ENCODE results near the gene FBN1.

The FBN1 gene

DNA sequence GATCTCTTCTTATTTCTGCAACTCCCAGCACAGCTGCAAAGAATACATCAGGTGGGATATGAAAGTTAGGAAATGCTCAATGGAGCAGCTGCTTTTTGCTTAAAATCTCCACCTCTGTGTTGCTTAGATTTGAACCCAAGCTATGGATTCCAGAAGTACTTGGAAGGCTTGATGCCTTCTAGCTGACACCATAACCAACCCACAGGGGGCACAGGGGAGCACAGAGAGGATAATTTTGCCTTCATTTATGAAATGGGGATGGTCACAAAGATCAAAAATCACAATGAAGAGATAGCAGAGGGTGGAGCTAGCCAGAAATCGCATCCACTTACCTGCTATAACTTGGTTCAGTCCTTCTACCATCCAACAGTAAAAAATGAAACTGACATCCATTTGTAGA is 238.6 kb downstream of the FBN1 start:
- TF ChIP-seq, protein P1, sequence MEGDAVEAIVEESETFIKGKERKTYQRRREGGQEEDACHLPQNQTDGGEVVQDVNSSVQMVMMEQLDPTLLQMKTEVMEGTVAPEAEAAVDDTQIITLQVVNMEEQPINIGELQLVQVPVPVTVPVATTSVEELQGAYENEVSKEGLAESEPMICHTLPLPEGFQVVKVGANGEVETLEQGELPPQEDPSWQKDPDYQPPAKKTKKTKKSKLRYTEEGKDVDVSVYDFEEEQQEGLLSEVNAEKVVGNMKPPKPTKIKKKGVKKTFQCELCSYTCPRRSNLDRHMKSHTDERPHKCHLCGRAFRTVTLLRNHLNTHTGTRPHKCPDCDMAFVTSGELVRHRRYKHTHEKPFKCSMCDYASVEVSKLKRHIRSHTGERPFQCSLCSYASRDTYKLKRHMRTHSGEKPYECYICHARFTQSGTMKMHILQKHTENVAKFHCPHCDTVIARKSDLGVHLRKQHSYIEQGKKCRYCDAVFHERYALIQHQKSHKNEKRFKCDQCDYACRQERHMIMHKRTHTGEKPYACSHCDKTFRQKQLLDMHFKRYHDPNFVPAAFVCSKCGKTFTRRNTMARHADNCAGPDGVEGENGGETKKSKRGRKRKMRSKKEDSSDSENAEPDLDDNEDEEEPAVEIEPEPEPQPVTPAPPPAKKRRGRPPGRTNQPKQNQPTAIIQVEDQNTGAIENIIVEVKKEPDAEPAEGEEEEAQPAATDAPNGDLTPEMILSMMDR (IDR thresholded peaks at IDR 0.05): no peak

DNA sequence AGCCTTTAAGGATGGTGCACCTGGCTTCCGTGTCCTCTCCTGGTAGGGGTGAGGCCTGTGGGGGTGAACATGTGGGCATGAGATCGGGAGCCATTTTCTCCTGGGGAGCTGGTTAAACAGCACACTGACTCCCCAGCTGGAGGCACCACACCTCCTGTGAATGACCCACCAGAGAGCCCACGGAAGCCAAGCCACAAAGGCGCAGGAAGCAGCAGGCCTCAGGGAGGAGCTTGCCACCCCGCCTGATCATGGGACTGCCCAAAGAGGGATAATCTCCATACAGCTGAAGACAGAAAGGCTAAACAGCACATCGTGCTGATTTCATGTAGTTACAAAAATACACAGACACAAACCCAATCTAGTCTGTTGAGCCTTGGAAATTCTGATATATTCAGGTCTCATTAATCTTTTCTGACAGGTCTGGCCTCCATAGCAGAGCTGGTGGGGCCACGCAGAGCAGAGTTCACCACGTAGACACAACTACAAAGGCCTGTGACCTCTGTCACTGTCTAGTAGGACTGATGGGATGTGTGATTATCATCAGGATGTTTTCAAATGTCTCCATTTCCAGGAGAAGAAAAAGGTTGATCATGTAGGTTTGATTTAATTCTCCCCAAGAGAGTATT is 239.1 kb downstream of the FBN1 start:
- TF ChIP-seq, protein P1 (IDR thresholded peaks at IDR 0.05): no peak

DNA sequence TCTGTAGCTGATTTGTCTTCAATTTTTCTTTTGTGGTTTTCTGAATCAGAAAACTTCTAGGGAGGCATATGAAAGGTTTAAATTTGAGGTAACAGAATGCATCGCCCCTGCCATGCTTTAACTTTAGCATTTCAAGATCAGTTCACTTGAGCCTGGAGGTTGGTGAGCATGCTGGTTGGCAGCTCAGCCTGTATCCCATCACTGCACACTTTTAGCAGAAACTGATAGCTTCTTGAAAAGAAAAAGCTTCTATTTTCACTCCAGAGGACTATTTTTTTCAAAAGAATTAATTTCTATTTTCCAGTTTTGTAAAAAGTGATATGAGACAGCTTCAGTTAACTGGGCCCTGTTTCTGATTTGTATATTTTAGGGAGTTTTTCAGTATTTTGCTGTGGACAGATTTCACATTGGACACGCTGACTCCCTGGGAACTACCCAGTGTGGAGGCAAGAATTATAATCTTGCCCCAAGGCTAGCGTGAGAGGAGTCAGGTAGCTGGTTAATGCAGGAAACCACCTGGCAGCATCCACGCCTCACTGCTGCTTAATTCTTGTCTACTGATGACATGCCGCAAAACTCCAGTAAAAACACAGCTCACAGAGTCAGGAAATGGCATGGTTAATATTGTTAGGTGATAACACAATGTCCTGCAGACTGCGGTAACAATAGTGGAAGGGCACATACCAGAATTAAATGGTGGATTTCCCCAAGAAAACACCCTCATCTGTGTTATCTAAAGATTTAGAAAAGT is 242.9 kb downstream of the FBN1 start:
- TF ChIP-seq, protein P1 (IDR thresholded peaks at IDR 0.05): no peak

DNA sequence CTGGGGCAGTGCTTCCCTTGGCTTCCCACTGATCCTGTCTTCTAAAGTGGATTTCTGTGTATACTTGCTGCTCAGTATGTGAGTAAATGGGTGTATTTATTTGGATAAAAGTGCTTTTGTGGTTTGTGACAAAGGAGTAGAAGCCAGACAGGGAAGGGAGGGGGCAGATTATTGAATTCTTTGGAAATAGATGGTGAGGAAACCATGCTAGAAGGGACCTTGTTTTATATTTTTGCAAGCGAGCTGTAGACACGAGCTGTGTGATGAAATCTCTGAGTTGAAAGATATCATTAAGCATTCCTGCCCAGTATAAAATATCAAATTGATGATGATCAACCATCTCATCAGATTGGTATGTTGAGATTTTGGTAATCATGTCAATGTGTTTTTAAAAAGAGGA is 245.4 kb downstream of the FBN1 start:
- TF ChIP-seq, protein P1 (IDR thresholded peaks at IDR 0.05): no peak

DNA sequence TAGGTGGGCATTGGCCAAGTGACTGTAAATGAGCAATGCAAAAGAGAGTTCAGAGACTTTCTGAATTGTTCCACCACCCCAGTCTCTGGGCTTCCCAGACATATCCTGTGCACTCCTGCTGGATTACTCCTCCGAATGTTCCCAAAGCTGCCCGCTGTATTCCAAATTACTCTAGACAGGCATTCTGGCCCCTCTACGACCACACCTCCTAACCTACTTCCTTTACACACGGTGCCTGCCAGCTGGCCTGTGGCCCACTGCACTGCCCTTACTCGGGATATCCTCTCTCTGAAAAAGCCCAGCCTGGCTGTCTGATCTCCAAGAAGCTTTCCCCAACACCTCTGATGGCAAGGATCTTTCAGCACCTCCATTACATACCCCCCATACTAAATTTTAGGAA is 247.7 kb downstream of the FBN1 start:
- TF ChIP-seq, protein P1 (IDR thresholded peaks at IDR 0.05): no peak

DNA sequence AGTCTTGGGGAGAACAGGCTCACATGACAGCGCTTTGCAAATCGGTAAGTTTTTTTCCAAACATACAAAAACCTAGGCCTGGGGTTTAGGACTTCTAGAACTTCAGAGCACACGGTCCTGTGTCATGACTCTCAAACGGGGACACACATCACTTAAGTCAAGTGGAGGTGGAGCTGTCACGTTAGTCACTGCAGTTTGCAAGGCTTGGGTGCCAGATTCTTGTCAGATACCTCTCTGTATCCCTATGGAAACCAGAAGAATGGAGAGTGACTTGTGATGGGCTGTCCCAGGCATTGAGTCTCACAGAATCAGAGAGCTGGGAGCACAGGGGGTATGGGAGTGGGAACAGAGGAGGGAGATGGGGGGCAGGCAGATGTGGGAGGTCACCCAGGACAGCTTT is 249.5 kb downstream of the FBN1 start:
- TF ChIP-seq, protein P1 (IDR thresholded peaks at IDR 0.05): no peak

DNA sequence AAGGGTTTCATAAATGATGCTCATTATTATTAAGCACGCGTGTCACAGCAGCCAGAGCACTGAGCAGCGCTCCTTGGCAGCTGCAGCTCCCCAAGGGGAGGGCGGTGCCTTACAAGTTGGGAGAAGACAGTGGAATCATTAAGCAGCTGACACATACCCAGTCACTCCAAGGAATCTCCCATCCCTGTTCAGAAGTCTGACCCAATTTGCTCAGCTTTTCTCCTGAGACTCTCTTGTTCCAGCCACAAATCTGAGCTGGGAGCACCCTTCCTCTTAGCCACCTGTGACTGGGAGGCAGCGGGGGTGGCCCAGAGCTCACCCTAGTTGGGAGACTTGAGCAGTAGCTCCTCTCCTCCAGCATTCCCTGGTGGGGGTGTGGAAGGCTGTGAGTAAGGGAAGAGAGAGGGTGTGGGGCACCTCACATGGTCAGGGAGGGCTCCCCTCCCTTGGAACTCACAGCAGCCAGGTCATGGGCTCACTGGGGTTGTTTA is 249.9 kb downstream of the FBN1 start:
- TF ChIP-seq, protein P1 (IDR thresholded peaks at IDR 0.05): no peak

All from LNCAP (cell line).